GM12891 (cell line): ENCODE measurements around the gene TMEM139.

Experiments used
- POLR2A ChIP-seq: IDR thresholded peaks from 2 replicates; pipeline ENCODE4 v1.6.1; 2011; ENCODE audit warnings: low read depth, low read length, control low read depth
- POLR2AphosphoS5 ChIP-seq: IDR thresholded peaks from 2 replicates; pipeline ENCODE4 v1.6.1; 2011; ENCODE audit warnings: low read depth, low read length, control low read depth
- SPI1 ChIP-seq: IDR thresholded peaks from 2 replicates; pipeline ENCODE4 v1.6.1; 2011; ENCODE audit warnings: low read depth, low read length, control low read depth
- TAF1 ChIP-seq: IDR thresholded peaks from 2 replicates; pipeline ENCODE4 v1.6.1; 2011; ENCODE audit warnings: low read depth, low read length, control low read depth

DNA sequence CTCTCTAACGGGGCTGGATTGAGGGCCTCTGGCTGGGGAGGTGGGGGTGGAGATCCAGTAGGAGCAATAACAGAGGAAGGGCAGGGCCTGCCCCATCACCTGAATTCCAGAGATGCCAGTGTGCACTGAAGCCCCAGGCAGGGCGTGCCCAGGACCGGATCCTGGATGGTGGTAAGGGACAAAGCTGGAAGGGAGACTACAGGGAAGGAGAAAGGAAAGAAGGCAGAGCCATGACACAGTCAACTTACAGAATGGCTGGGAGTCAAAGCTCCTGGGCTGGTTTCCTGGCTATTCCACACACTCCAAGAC lies 666 bp downstream of the TMEM139 start:
- TF ChIP-seq POLR2A (no peak), TAF1 (no peak), POLR2AphosphoS5 (no peak), SPI1 (no peak)
